K562 (cell line): Measurements from ENCODE around the gene ASIC3. TPM values are rescaled to one million over a fixed set of nuclear protein-coding genes. Genes with fewer than 3 reads are reported as not detected.

Source experiments
- ATAC-seq: fragments of 200-7000 bp; cut with Tn5 transposase; 3 replicates; pipeline ENCODE4 v1.9.1; 2020; ENCODE audit warnings: moderate library complexity
- BruUV-seq: library from RNA; stranded (reverse); fragments of 400-500 nt; replicated peaks from 2 replicates; lab custom pipeline; 2021; lab: Mats Ljungman, UMichigan
- CTCF ChIA-PET: fragments of 300-600 bp; formaldehyde crosslinking; extraction: SDS; loops from one replicate; lab custom pipeline; 2021; ENCODE audit warnings: low intra/inter-chr PET ratio; lab: Yijun Ruan, JAX
- POLR2A ChIA-PET: fragments of 300-600, 350-650 bp; sonication (Branson Sonifier 250); formaldehyde crosslinking; extraction: SDS; loops from one replicate; lab custom pipeline; 2021; ENCODE audit warnings: antibody characterized with exemption, inconsistent platforms; lab: Yijun Ruan, JAX
- DNase-seq, 4 experiments: peaks; one replicate each; pipeline versions ENCODE4 v3.0.0 to v3.0.0-alpha.2; 2011 to 2018; ENCODE audit warnings: low spot score in 3 of 4, mixed read lengths in 3 of 4; ENCODE audit errors: extremely low read depth in 1 of 4
- FAIRE-seq: peaks from 2 replicates; lab custom pipeline; 2011; peaks lifted over from hg19 to GRCh38; lab: Jason Lieb, UNC
- H2AFZ ChIP-seq: 2 replicates; pipeline ENCODE4 v1.6.0; 2011; ENCODE audit warnings: low read depth, low read length, control low read depth, inconsistent platforms
- H3K27ac ChIP-seq: fragments of 200-600 bp; 3 replicates; pipeline ENCODE4 v1.8.0; 2011; ENCODE audit warnings: low read depth, mild to moderate bottlenecking, control low read depth, inconsistent platforms, low read length, moderate library complexity, mixed read lengths; ENCODE audit errors: extremely low read depth
- H3K27me3 ChIP-seq, 2 experiments: fragments of 300-600 bp in 1 of 2; 2 replicates in 1 of 2; 3 replicates in 1 of 2; pipeline versions ENCODE4 v1.6.0 to v1.8.0; 2011; ENCODE audit warnings: inconsistent platforms in 2 of 2, low read length in 2 of 2, mild to moderate bottlenecking in 1 of 2, mixed read lengths in 1 of 2, moderate library complexity in 1 of 2; ENCODE audit not compliant: control insufficient read depth in 2 of 2, insufficient read depth in 2 of 2
- H3K36me3 ChIP-seq: fragments of 300-600 bp; 3 replicates; pipeline ENCODE4 v1.8.0; 2011; ENCODE audit warnings: mild to moderate bottlenecking, low read length, inconsistent platforms; ENCODE audit not compliant: control insufficient read depth, insufficient read depth
- H3K4me1 ChIP-seq, 2 experiments: fragments of 200-600 bp in 1 of 2; replicated peaks in 1 of 2; 2 replicates in 1 of 2; 3 replicates in 1 of 2; pipeline versions ENCODE4 v1.5.1 to v1.8.0; 2011; ENCODE audit warnings: inconsistent platforms in 2 of 2, low read length in 2 of 2, mild to moderate bottlenecking in 1 of 2, mixed read lengths in 1 of 2, moderate library complexity in 1 of 2; ENCODE audit not compliant: control insufficient read depth in 2 of 2, insufficient read depth in 2 of 2
- H3K4me2 ChIP-seq: 2 replicates; pipeline ENCODE4 v1.6.1; 2011; ENCODE audit warnings: low read length, control low read depth, inconsistent platforms, mixed read lengths; ENCODE audit not compliant: insufficient read depth
- H3K4me3 ChIP-seq: fragments of 200-600 bp; sonication (generic), shearing (Covaris generic); 2 replicates; pipeline ENCODE4 v1.5.1; 2016; ENCODE audit warnings: control low read depth, inconsistent platforms
- H3K79me2 ChIP-seq: fragments of 200-600 bp; 3 replicates; pipeline ENCODE4 v1.8.0; 2011; ENCODE audit warnings: low read length, inconsistent platforms; ENCODE audit not compliant: control insufficient read depth, insufficient read depth
- H3K9ac ChIP-seq, 2 experiments: 2 replicates each; pipeline versions ENCODE4 v1.6.0 to v1.6.1; 2011; ENCODE audit warnings: low read depth in 2 of 2, low read length in 2 of 2, control low read depth in 1 of 2, inconsistent platforms in 1 of 2, mild to moderate bottlenecking in 1 of 2, mixed read lengths in 1 of 2; ENCODE audit not compliant: insufficient read depth in 1 of 2
- H3K9me1 ChIP-seq: one replicate; pipeline ENCODE4 v1.6.0; 2011; ENCODE audit warnings: inconsistent platforms, mild to moderate bottlenecking, low read length, moderate library complexity; ENCODE audit not compliant: control insufficient read depth, insufficient read depth
- H3K9me3 ChIP-seq: replicated peaks from 2 replicates; pipeline ENCODE4 v1.5.1; 2011; ENCODE audit warnings: low read depth, low read length, inconsistent platforms; ENCODE audit not compliant: control insufficient read depth, insufficient read depth
- H4K20me1 ChIP-seq: replicated peaks from 2 replicates; pipeline ENCODE4 v1.6.1; 2011; ENCODE audit warnings: low read length, inconsistent platforms, mixed read lengths; ENCODE audit not compliant: control insufficient read depth, insufficient read depth
- RBFOX2 ChIP-seq: fragments of 200-400 bp; formaldehyde crosslinking; IDR thresholded peaks from 2 replicates; pipeline ENCODE4 v1.6.1; 2017; ENCODE audit warnings: low read depth, mild to moderate bottlenecking, low read length, moderate library complexity
- RBM14 ChIP-seq: fragments of 200-400 bp; formaldehyde crosslinking; IDR thresholded peaks from 2 replicates; pipeline ENCODE4 v1.6.1; 2018; ENCODE audit warnings: low read depth, mild to moderate bottlenecking, low read length, moderate library complexity, borderline replicate concordance; ENCODE audit not compliant: insufficient read depth
- TRIM25 ChIP-seq: fragments of 450-650 bp; IDR thresholded peaks from 2 replicates; pipeline ENCODE4 v1.7.0; 2016; ENCODE audit warnings: borderline replicate concordance
- USF1 ChIP-seq: sonication (generic); formaldehyde crosslinking; IDR thresholded peaks from 2 replicates; pipeline ENCODE4 v1.9.0; 2022; ENCODE audit warnings: mild to moderate bottlenecking, missing genetic modification reagents
- WGBS: fragments of 100-300 bp; shearing (Covaris generic); methylation state at CpG from one replicate; pipeline ENCODE4 v1.1.6; 2016; ENCODE audit warnings: low coverage, mixed read lengths; ENCODE audit not compliant: insufficient coverage; ENCODE audit errors: missing lambda C conversion rate; 5-methylcytosine and 5-hydroxymethylcytosine counted together
- in situ Hi-C: fragments of 300-500 bp; cut with MboI; formaldehyde crosslinking; loops from 4 replicates; pipeline ENCODE4 v1.15.0; 2018; ENCODE audit warnings: inconsistent platforms, mixed read lengths
- intact Hi-C: fragments of 100-400 bp; cut with micrococcal nuclease; formaldehyde crosslinking; loops from 2 replicates; pipeline ENCODE4 v1.14.2; 2022
- polyA plus RNA-seq, 8 experiments: library from polyadenylated mRNA; depleted of rRNA in 4 of 8; stranded (reverse) in 5 of 8; unstranded in 3 of 8; fragments of >200 nt; fragmentation: Nextera tagmentation in 2 of 8; fragmentation: Illumina TruSeq in 1 of 8; extraction: Ambion mirVana in 2 of 8; extraction: Trizol in 1 of 8; gene quantifications; 2 replicates each; pipeline versions ENCODE4 v1.2.1 to v1.2.3, GENCODE V29; 2011 to 2014; ENCODE audit warnings: inconsistent platforms in 1 of 8, missing spikeins in 1 of 8
- total RNA-seq, 7 experiments: library from RNA; depleted of rRNA in 6 of 7; stranded (reverse); fragments of >200 nt in 6 of 7; fragmentation: Illumina TruSeq in 2 of 7; extraction: Trizol in 2 of 7; gene quantifications; 2 replicates each; pipeline versions ENCODE4 v1.2.1 to v1.2.3, GENCODE V29; 2011 to 2021; ENCODE audit warnings: low replicate concordance in 1 of 7

The ASIC3 gene
- total and polyA plus RNA-seq, 9 of the 15 experiments (the other 6 are each of a cell fraction or from before 2014, with no cell fraction given) = 0.11 to 5.0 (median 0.87) TPM

- H3K27me3 ChIP-seq = no peaks in the 10 kb centered on the region; a peak in 1 of 5 replicates
- TF ChIP-seq USF1 (CRISPR knock-in tag) (peak; percentile 27; the same call in 1 of the 2 replicates), RBM14 (0 out of 2 replicates have a peak, but pooled peaks have one; percentile 66), TRIM25 (no peak), RBFOX2 (peak; percentile 27; the same call in 1 of the 2 replicates)
- TF ChIP-seq, all 486 proteins: peak for 3
- ChIA-PET CTCF (interaction anchor here (3.5 kb wide), 1 partner anchor 44 kb away, joined by 15 read pairs; no protein-coding TSS in a partner anchor), POLR2A (interaction anchor here (0.6 to 8.4 kb wide), 6 partner anchors 8 to 721 kb away, joined by 3 to 146 read pairs (median 6); partner anchors contain the start of genes ABCB8 and ATG9B)
- no peaks in the 10 kb centered on the region for H4K20me1 ChIP-seq
- H3K36me3 ChIP-seq = peaks cover 2% of the 10 kb centered on the region; the same call in 1 of the 3 replicates
- no peak for FAIRE-seq
- no peak overlapping the region for H3K27ac ChIP-seq
- intact Hi-C loops = loop anchor here (5.0 kb wide), 1 partner anchor 226 kb away; the partner anchor contains the start of gene CHPF2
- WGBS = 76% methylated on average over 23 of the region's 23 CpGs
- in situ Hi-C loops = no loop called here
- ATAC-seq = no peak
- H3K4me3 ChIP-seq = no peak overlapping the region
- H3K79me2 ChIP-seq = peaks cover 30% of the 10 kb centered on the region
- H3K4me1 ChIP-seq = peaks cover 41 to 61% of the 10 kb centered on the region in 2 experiments
- no peak for DNase-seq
- peak overlapping the region in 1 of 2 experiments; percentile 69; a peak in 2 of 4 replicates for H3K9ac ChIP-seq
- no peak overlapping the region for H2AFZ ChIP-seq
- H3K9me1 ChIP-seq = no peaks in the 10 kb centered on the region
- H3K4me2 ChIP-seq = no peak overlapping the region
- BruUV-seq = no TSS peak
- H3K9me3 ChIP-seq = no peaks in the 10 kb centered on the region
Measured at GRCh38 chr7:151006590-151007300, 41.6 kb upstream of the ASIC3 start.
